ENCODE measurements around the gene DPP4.

- TF ChIP-seq CTCF (IDR thresholded peaks at IDR 0.05): no peak
- no peak for TF ChIP-seq POLR2A (IDR thresholded peaks at IDR 0.05)
These were observed 39.2 kb upstream of the DPP4 start for GRCh38 chr2:162113088-162113775.
